OCI-LY1 (cell line): ENCODE results near the gene HECTD1.

Source experiments
- CTCF ChIP-seq: fragments of 200-600 bp; sonication (generic), shearing (Covaris generic); IDR thresholded peaks from 2 replicates; pipeline ENCODE4 v1.5.1; 2017; ENCODE audit warnings: mild to moderate bottlenecking, antibody characterized with exemption, low read length, moderate library complexity, mixed read lengths
- EZH2 ChIP-seq: fragments of 200-600 bp; sonication (generic), shearing (Covaris generic); IDR thresholded peaks from 2 replicates; pipeline ENCODE4 v1.8.0; 2017; ENCODE audit warnings: borderline replicate concordance, mixed run types, mild to moderate bottlenecking, antibody characterized with exemption, low read length, moderate library complexity, mixed read lengths

- TF ChIP-seq CTCF (no peak), EZH2 (no peak)
Measured at GRCh38 chr14:31071151-31071550, 136.4 kb downstream of the HECTD1 start.
